IPS DF 6.9 (cell line): ENCODE results near the gene UXT.
"Not testable (repeated sequence)": the region's sequence is repeated elsewhere in the genome, so short reads cannot be mapped to it uniquely, and the experiment has no call there.

Experiments used
- DNase-seq: peaks from one replicate; pipeline ENCODE4 v3.0.0-alpha.2; 2013; ENCODE audit warnings: low read depth, low spot score
- H3K27ac ChIP-seq: one replicate; pipeline ENCODE4 v1.5.1; 2013; ENCODE audit warnings: low read length, control low read depth
- H3K27me3 ChIP-seq: 2 replicates; pipeline ENCODE4 v1.6.1; 2013; ENCODE audit warnings: mild to moderate bottlenecking, low read length; ENCODE audit not compliant: control insufficient read depth, insufficient read depth
- H3K36me3 ChIP-seq: 2 replicates; pipeline ENCODE4 v1.6.1; 2013; ENCODE audit warnings: low read length; ENCODE audit not compliant: control insufficient read depth, insufficient read depth
- H3K4me1 ChIP-seq: 2 replicates; pipeline ENCODE4 v1.6.1; 2013; ENCODE audit warnings: low read length; ENCODE audit not compliant: control insufficient read depth, insufficient read depth
- H3K4me3 ChIP-seq: 2 replicates; pipeline ENCODE4 v1.5.1; 2013; ENCODE audit warnings: mild to moderate bottlenecking, low read length
- H3K9me3 ChIP-seq: 2 replicates; pipeline ENCODE4 v1.6.1; 2013; ENCODE audit warnings: low read length, inconsistent platforms; ENCODE audit not compliant: control insufficient read depth, insufficient read depth
- WGBS: extraction: QIAGEN DNeasy Blood & Tissue Kit; methylation state at CpG from one replicate; pipeline ENCODE4 v1.1.7; 2013; ENCODE audit warnings: mixed read lengths, missing lambda C conversion rate; ENCODE audit not compliant: insufficient read length, insufficient coverage; 5-methylcytosine and 5-hydroxymethylcytosine counted together

Gene UXT

GRCh38 chrX:47614618-47615017 lies 44.4 kb downstream of the UXT start:
- Histone ChIP-seq H3K4me3 (no peak overlapping the region), H3K36me3 (no peaks in the 10 kb centered on the region), H3K27me3 (no peaks in the 10 kb centered on the region), H3K9me3 (no peaks in the 10 kb centered on the region), H3K4me1 (no peaks in the 10 kb centered on the region), H3K27ac (no peak overlapping the region)
- WGBS = no CpG with 5 or more reads among the region's 5 CpGs
- DNase-seq = no peak

GRCh38 chrX:47613082-47613481 lies 45.9 kb downstream of the UXT start:
- Histone ChIP-seq H3K4me3 (no peak overlapping the region), H3K36me3 (no peaks in the 10 kb centered on the region), H3K27me3 (no peaks in the 10 kb centered on the region), H3K4me1 (peaks cover 1% of the 10 kb centered on the region; the same call in 1 of the 2 replicates), H3K9me3 (no peaks in the 10 kb centered on the region), H3K27ac (no peak overlapping the region)
- no peak for DNase-seq
- no CpG with 5 or more reads among the region's 8 CpGs for WGBS

- no peaks in the 10 kb centered on the region for H3K36me3 ChIP-seq
- no peaks in the 10 kb centered on the region for H3K27me3 ChIP-seq
- H3K9me3 ChIP-seq = no peaks in the 10 kb centered on the region
- no peak for DNase-seq
- H3K4me3 ChIP-seq = no peak overlapping the region
- peaks cover 1% of the 10 kb centered on the region; the same call in 1 of the 2 replicates for H3K4me1 ChIP-seq
- H3K27ac ChIP-seq = no peak overlapping the region
Observed at GRCh38 chrX:47612418-47612817, 46.6 kb downstream of the UXT start.

- no peak for DNase-seq
- no peaks in the 10 kb centered on the region for H3K27me3 ChIP-seq
- no peaks in the 10 kb centered on the region for H3K9me3 ChIP-seq
- H3K4me3 ChIP-seq = no peak overlapping the region
- no peak overlapping the region for H3K27ac ChIP-seq
- peaks cover 1% of the 10 kb centered on the region; the same call in 1 of the 2 replicates for H3K4me1 ChIP-seq
- H3K36me3 ChIP-seq = no peaks in the 10 kb centered on the region
- no CpG with 5 or more reads among the region's 2 CpGs for WGBS
Observed at GRCh38 chrX:47611926-47612325, 47.1 kb downstream of the UXT start.

- DNase-seq = no peak
- Histone ChIP-seq H3K27me3 (no peaks in the 10 kb centered on the region), H3K4me1 (peaks cover 1% of the 10 kb centered on the region; the same call in 1 of the 2 replicates), H3K27ac (no peak overlapping the region), H3K9me3 (no peaks in the 10 kb centered on the region), H3K4me3 (no peak overlapping the region), H3K36me3 (no peaks in the 10 kb centered on the region)
- WGBS = no CpG with 5 or more reads among the region's 2 CpGs
Observed at GRCh38 chrX:47611489-47611888, 47.5 kb downstream of the UXT start.

GRCh38 chrX:47610511-47610910 lies 48.5 kb downstream of the UXT start:
- Histone ChIP-seq H3K9me3 (no peaks in the 10 kb centered on the region), H3K36me3 (no peaks in the 10 kb centered on the region), H3K27ac (no peak overlapping the region), H3K4me1 (peaks cover 1% of the 10 kb centered on the region; the same call in 1 of the 2 replicates), H3K4me3 (no peak overlapping the region), H3K27me3 (no peaks in the 10 kb centered on the region)
- DNase-seq = no peak
- WGBS = no CpG with 5 or more reads among the region's 4 CpGs

- no CpG with 5 or more reads among the region's 9 CpGs for WGBS
- H3K27ac ChIP-seq = no peak overlapping the region
- no peaks in the 10 kb centered on the region for H3K36me3 ChIP-seq
- H3K27me3 ChIP-seq = no peaks in the 10 kb centered on the region
- H3K4me1 ChIP-seq = peaks cover 1% of the 10 kb centered on the region; the same call in 1 of the 2 replicates
- peak; percentile 41 for DNase-seq
- no peak overlapping the region for H3K4me3 ChIP-seq
- no peaks in the 10 kb centered on the region for H3K9me3 ChIP-seq
Observed at GRCh38 chrX:47608130-47608810, 50.7 kb downstream of the UXT start.

- peaks cover 1% of the 10 kb centered on the region; the same call in 1 of the 2 replicates for H3K4me1 ChIP-seq
- no peaks in the 10 kb centered on the region for H3K27me3 ChIP-seq
- H3K9me3 ChIP-seq = no peaks in the 10 kb centered on the region
- no peak overlapping the region for H3K27ac ChIP-seq
- no peak overlapping the region for H3K4me3 ChIP-seq
- no peaks in the 10 kb centered on the region for H3K36me3 ChIP-seq
- DNase-seq = no peak
Observed at GRCh38 chrX:47607091-47607490, 51.9 kb downstream of the UXT start.

GRCh38 chrX:47605024-47605423 lies 54.0 kb downstream of the UXT start:
- Histone ChIP-seq H3K4me3 (no peak overlapping the region), H3K4me1 (peaks cover 1% of the 10 kb centered on the region; the same call in 1 of the 2 replicates), H3K9me3 (no peaks in the 10 kb centered on the region), H3K36me3 (no peaks in the 10 kb centered on the region), H3K27me3 (no peaks in the 10 kb centered on the region), H3K27ac (no peak overlapping the region)
- DNase-seq = no peak
- WGBS = no CpG with 5 or more reads among the region's 9 CpGs

GRCh38 chrX:47603125-47603524 lies 55.9 kb downstream of the UXT start:
- not testable (repeated sequence) for H3K36me3 ChIP-seq, H3K4me1 ChIP-seq, H3K27me3 ChIP-seq, H3K9me3 ChIP-seq, H3K27ac ChIP-seq, H3K4me3 ChIP-seq, DNase-seq
- WGBS = no CpG with 5 or more reads among the region's 4 CpGs
